GM18511 (cell line): ENCODE data around the gene CDC42EP2.
A peak's percentile ranks its signal among the peaks of the same experiment; 100 is the strongest.

Source experiments
- ATAC-seq: cut with Tn5 transposase; IDR thresholded peaks from one replicate; pipeline ENCODE4 v1.9.1; 2021; ENCODE audit warnings: mild to moderate bottlenecking, moderate library complexity; ENCODE audit not compliant: unreplicated experiment

Gene CDC42EP2

GRCh38 chr11:65314501-65315203 is at the start of gene CDC42EP2:
Gene CDC42EP2, plus strand, starts transcription at chr11:65314866. Its CDS starts 6,033 bp downstream, at chr11:65320899.
- ATAC-seq = peak; percentile 89

- no peak for ATAC-seq
These were observed 48.5 kb upstream of the CDC42EP2 start for GRCh38 chr11:65266210-65266609.

GRCh38 chr11:65274735-65275682 is 39.7 kb upstream of the CDC42EP2 start:
- ATAC-seq = no peak

GRCh38 chr11:65275906-65276305 is 38.8 kb upstream of the CDC42EP2 start:
- ATAC-seq = no peak

GRCh38 chr11:65277631-65278277 is 36.9 kb upstream of the CDC42EP2 start:
- no peak for ATAC-seq

- ATAC-seq = no peak
These were observed 36.3 kb upstream of the CDC42EP2 start for GRCh38 chr11:65278356-65278755.

GRCh38 chr11:65279279-65279678 is 35.4 kb upstream of the CDC42EP2 start:
- ATAC-seq = no peak

GRCh38 chr11:65279741-65280440 is 34.8 kb upstream of the CDC42EP2 start:
- ATAC-seq = no peak

GRCh38 chr11:65280646-65281045 is 34.0 kb upstream of the CDC42EP2 start:
- no peak for ATAC-seq

- ATAC-seq = no peak
These were observed 28.0 kb upstream of the CDC42EP2 start for GRCh38 chr11:65286686-65287085.

- no peak for ATAC-seq
These were observed 27.1 kb upstream of the CDC42EP2 start for GRCh38 chr11:65287601-65288000.

GRCh38 chr11:65288706-65289536 is 25.7 kb upstream of the CDC42EP2 start:
- no peak for ATAC-seq

GRCh38 chr11:65290448-65291165 is 24.1 kb upstream of the CDC42EP2 start:
- no peak for ATAC-seq

- ATAC-seq = no peak
These were observed 23.1 kb upstream of the CDC42EP2 start for GRCh38 chr11:65291613-65292012.

GRCh38 chr11:65292890-65293289 is 21.8 kb upstream of the CDC42EP2 start:
- ATAC-seq = no peak

- ATAC-seq = no peak
These were observed 20.7 kb upstream of the CDC42EP2 start for GRCh38 chr11:65293909-65294381.

- ATAC-seq = no peak
These were observed 19.7 kb upstream of the CDC42EP2 start for GRCh38 chr11:65295001-65295400.

GRCh38 chr11:65295571-65296341 is 18.9 kb upstream of the CDC42EP2 start:
- no peak for ATAC-seq
